ENCODE results near the gene OR51B6.

DNA sequence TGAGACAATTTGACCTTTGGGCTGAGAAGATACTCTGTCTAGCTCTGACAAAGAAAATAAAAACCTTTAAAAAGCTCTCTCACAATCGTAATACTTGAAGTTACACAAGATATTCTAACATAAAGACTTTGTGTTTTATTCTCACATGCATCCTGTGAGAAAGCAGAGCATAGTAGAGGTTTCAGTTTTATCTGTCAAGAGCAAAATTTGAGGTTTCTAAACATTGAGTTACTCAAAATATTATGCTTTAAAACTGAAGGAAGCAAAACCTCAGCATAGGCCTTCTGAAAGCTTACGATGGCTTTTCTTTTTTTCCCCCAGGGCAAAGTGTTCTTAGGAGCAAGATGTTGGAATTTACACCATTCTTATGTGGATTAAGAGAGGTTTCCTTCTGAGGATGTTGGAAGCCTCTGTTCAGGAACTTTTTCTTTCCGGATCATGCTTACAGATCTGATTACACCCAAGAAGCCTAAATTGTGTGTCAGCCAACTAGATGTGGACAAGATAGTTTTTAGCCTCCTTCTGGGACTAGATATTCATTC, 17.3 kb downstream of the OR51B6 start:
- TF ChIP-seq, protein P1, sequence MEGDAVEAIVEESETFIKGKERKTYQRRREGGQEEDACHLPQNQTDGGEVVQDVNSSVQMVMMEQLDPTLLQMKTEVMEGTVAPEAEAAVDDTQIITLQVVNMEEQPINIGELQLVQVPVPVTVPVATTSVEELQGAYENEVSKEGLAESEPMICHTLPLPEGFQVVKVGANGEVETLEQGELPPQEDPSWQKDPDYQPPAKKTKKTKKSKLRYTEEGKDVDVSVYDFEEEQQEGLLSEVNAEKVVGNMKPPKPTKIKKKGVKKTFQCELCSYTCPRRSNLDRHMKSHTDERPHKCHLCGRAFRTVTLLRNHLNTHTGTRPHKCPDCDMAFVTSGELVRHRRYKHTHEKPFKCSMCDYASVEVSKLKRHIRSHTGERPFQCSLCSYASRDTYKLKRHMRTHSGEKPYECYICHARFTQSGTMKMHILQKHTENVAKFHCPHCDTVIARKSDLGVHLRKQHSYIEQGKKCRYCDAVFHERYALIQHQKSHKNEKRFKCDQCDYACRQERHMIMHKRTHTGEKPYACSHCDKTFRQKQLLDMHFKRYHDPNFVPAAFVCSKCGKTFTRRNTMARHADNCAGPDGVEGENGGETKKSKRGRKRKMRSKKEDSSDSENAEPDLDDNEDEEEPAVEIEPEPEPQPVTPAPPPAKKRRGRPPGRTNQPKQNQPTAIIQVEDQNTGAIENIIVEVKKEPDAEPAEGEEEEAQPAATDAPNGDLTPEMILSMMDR (IDR thresholded peaks at IDR 0.05): no peak
- TF ChIP-seq EP300 (IDR thresholded peaks at IDR 0.05) (no peak), POLR2AphosphoS5 (IDR thresholded peaks at IDR 0.05) (no peak), POLR2A (IDR thresholded peaks at IDR 0.05; ENCODE audit: low read depth) (no peak)

Measured in esophagus muscularis mucosa (tissue), 4 donors.